H9 (cell line): ENCODE measurements around the gene USP4. TPM values are rescaled to one million over a fixed set of nuclear protein-coding genes. Genes with fewer than 3 reads are reported as not detected.
A peak's percentile ranks its signal among the peaks of the same experiment; 100 is the strongest.

Experiments
- DNase-seq: peaks from one replicate; pipeline ENCODE4 v3.0.0-alpha.2; 2017
- H2AFZ ChIP-seq: one replicate; pipeline ENCODE4 v1.6.1; 2013; ENCODE audit warnings: mild to moderate bottlenecking, low read length, control low read depth, moderate library complexity
- H2AK5ac ChIP-seq: 2 replicates; pipeline ENCODE4 v1.6.1; 2013; ENCODE audit warnings: low read length, control low read depth, mixed read lengths; ENCODE audit not compliant: insufficient read length
- H2BK120ac ChIP-seq: one replicate; pipeline ENCODE4 v1.6.1; 2013; ENCODE audit warnings: low read depth, mild to moderate bottlenecking, low read length, control low read depth, inconsistent platforms; ENCODE audit not compliant: poor library complexity, severe bottlenecking
- H2BK12ac ChIP-seq: 2 replicates; pipeline ENCODE4 v1.6.1; 2013; ENCODE audit warnings: low read length, control low read depth, mixed read lengths, low read depth; ENCODE audit not compliant: insufficient read length
- H2BK15ac ChIP-seq: 2 replicates; pipeline ENCODE4 v1.6.1; 2013; ENCODE audit warnings: low read depth, low read length, control low read depth
- H2BK20ac ChIP-seq: one replicate; pipeline ENCODE4 v1.6.1; 2013; ENCODE audit warnings: low read depth, mild to moderate bottlenecking, low read length, control low read depth, inconsistent platforms; ENCODE audit not compliant: poor library complexity, severe bottlenecking
- H2BK5ac ChIP-seq: 2 replicates; pipeline ENCODE4 v1.6.1; 2013; ENCODE audit warnings: low read length, control low read depth, mixed read lengths; ENCODE audit not compliant: insufficient read length
- H3K14ac ChIP-seq: 2 replicates; pipeline ENCODE4 v1.6.1; 2013; ENCODE audit warnings: low read length, control low read depth; ENCODE audit not compliant: insufficient read depth
- H3K18ac ChIP-seq: 2 replicates; pipeline ENCODE4 v1.6.1; 2013; ENCODE audit warnings: low read depth, mild to moderate bottlenecking, mixed read lengths, low read length, control low read depth; ENCODE audit not compliant: insufficient read length
- H3K23ac ChIP-seq: 2 replicates; pipeline ENCODE4 v1.6.1; 2013; ENCODE audit warnings: low read length, control low read depth, mixed read lengths, low read depth; ENCODE audit not compliant: insufficient read length
- H3K23me2 ChIP-seq: 2 replicates; pipeline ENCODE4 v1.6.1; 2013; ENCODE audit warnings: low read depth, mild to moderate bottlenecking, mixed read lengths, low read length, control low read depth; ENCODE audit not compliant: insufficient read length, poor library complexity, severe bottlenecking
- H3K27ac ChIP-seq: 2 replicates; pipeline ENCODE4 v1.5.1; 2013; ENCODE audit warnings: low read length, control low read depth, mixed read lengths, low read depth; ENCODE audit not compliant: insufficient read length
- H3K27me3 ChIP-seq: 2 replicates; pipeline ENCODE4 v1.6.1; 2013; ENCODE audit warnings: low read length, control low read depth, inconsistent platforms; ENCODE audit not compliant: insufficient read depth
- H3K4ac ChIP-seq: 2 replicates; pipeline ENCODE4 v1.6.1; 2013; ENCODE audit warnings: low read depth, mild to moderate bottlenecking, control low read depth, inconsistent platforms, low read length, moderate library complexity
- H3K4me1 ChIP-seq: 2 replicates; pipeline ENCODE4 v1.6.1; 2013; ENCODE audit warnings: low read length, control low read depth, inconsistent platforms; ENCODE audit not compliant: insufficient read depth
- H3K4me2 ChIP-seq: 2 replicates; pipeline ENCODE4 v1.6.1; 2013; ENCODE audit warnings: low read length, control low read depth, mixed read lengths; ENCODE audit not compliant: insufficient read length, insufficient read depth
- H3K56ac ChIP-seq: 2 replicates; pipeline ENCODE4 v1.6.1; 2013; ENCODE audit warnings: low read depth, mild to moderate bottlenecking, mixed read lengths, low read length, control low read depth; ENCODE audit not compliant: insufficient read length
- H3K79me1 ChIP-seq: 2 replicates; pipeline ENCODE4 v1.6.1; 2013; ENCODE audit warnings: low read depth, mild to moderate bottlenecking, moderate library complexity, low read length, control low read depth, inconsistent platforms; ENCODE audit not compliant: insufficient read depth, poor library complexity, severe bottlenecking
- H3K79me2 ChIP-seq: 2 replicates; pipeline ENCODE4 v1.6.1; 2013; ENCODE audit warnings: low read length, control low read depth, inconsistent platforms; ENCODE audit not compliant: insufficient read depth
- H3K9ac ChIP-seq: 2 replicates; pipeline ENCODE4 v1.6.1; 2013; ENCODE audit warnings: low read length, control low read depth, mixed read lengths; ENCODE audit not compliant: insufficient read length; ENCODE audit errors: extremely low read depth
- H3K9me3 ChIP-seq: one replicate; pipeline ENCODE4 v1.6.1; 2013; ENCODE audit warnings: low read depth, low read length, inconsistent platforms; ENCODE audit not compliant: control insufficient read depth
- H3T11ph ChIP-seq: one replicate; pipeline ENCODE4 v1.6.1; 2013; ENCODE audit warnings: mild to moderate bottlenecking, low read length, control low read depth, inconsistent platforms
- H4K20me1 ChIP-seq: one replicate; pipeline ENCODE4 v1.6.1; 2013; ENCODE audit not compliant: control insufficient read depth, insufficient read length, insufficient read depth
- H4K5ac ChIP-seq: 2 replicates; pipeline ENCODE4 v1.6.1; 2013; ENCODE audit warnings: low read depth, mild to moderate bottlenecking, mixed read lengths, low read length, control low read depth; ENCODE audit not compliant: insufficient read length
- H4K8ac ChIP-seq: replicated peaks from 2 replicates; pipeline ENCODE4 v1.6.1; 2013; ENCODE audit warnings: low read length, control low read depth, mixed read lengths, low read depth; ENCODE audit not compliant: insufficient read length
- H4K91ac ChIP-seq: 2 replicates; pipeline ENCODE4 v1.6.1; 2013; ENCODE audit warnings: low read depth, mild to moderate bottlenecking, moderate library complexity, mixed read lengths, low read length, control low read depth; ENCODE audit not compliant: insufficient read length
- H3K27ac Mint-ChIP-seq, 3 experiments: 2 replicates in 2 of 3; 3 replicates in 1 of 3; pipeline ENCODE4 v1.8.0; 2020 to 2021; ENCODE audit warnings: mixed read lengths in 3 of 3, mild to moderate bottlenecking in 1 of 3, moderate library complexity in 1 of 3
- H3K27me3 Mint-ChIP-seq: 2 replicates; pipeline ENCODE4 v1.8.0; 2021; ENCODE audit warnings: low read depth, mild to moderate bottlenecking, moderate library complexity, mixed read lengths
- H3K36me3 Mint-ChIP-seq, 3 experiments: 2 replicates in 2 of 3; 3 replicates in 1 of 3; pipeline ENCODE4 v1.8.0; 2020 to 2021; ENCODE audit warnings: low read depth in 3 of 3, mixed read lengths in 3 of 3; ENCODE audit not compliant: insufficient read depth in 1 of 3
- H3K4me1 Mint-ChIP-seq, 2 experiments: 2 replicates each; pipeline ENCODE4 v1.8.0; 2020; ENCODE audit warnings: mixed read lengths in 2 of 2
- H3K4me3 Mint-ChIP-seq, 2 experiments: 2 replicates in 1 of 2; 3 replicates in 1 of 2; pipeline ENCODE4 v1.8.0; 2020 to 2021; ENCODE audit warnings: mild to moderate bottlenecking in 2 of 2, mixed read lengths in 2 of 2, moderate library complexity in 1 of 2
- H3K9me3 Mint-ChIP-seq, 2 experiments: 2 replicates in 1 of 2; 3 replicates in 1 of 2; pipeline ENCODE4 v1.8.0; 2020; ENCODE audit warnings: mild to moderate bottlenecking in 2 of 2, mixed read lengths in 2 of 2, moderate library complexity in 1 of 2
- CTCF ChIP-seq: fragments of 200-600 bp; sonication (generic); conservative IDR thresholded peaks from 3 replicates; pipeline ENCODE4 v1.8.0; 2021; ENCODE audit warnings: antibody characterized with exemption, mild to moderate bottlenecking
- WGBS: extraction: QIAGEN DNeasy Blood & Tissue Kit; methylation state at CpG from one replicate; pipeline ENCODE4 v1.1.7; 2013; ENCODE audit warnings: missing lambda C conversion rate, low lambda C conversion rate, mixed read lengths; ENCODE audit not compliant: insufficient read length; ENCODE audit errors: extremely low coverage; 5-methylcytosine and 5-hydroxymethylcytosine counted together
- total RNA-seq: library from RNA; stranded (reverse); gene quantifications from 2 replicates; pipeline ENCODE4 v1.2.1, GENCODE V29; 2021

USP4 gene
- total RNA-seq, 1 experiment from 2014 or later, result 36.1 TPM

DNA sequence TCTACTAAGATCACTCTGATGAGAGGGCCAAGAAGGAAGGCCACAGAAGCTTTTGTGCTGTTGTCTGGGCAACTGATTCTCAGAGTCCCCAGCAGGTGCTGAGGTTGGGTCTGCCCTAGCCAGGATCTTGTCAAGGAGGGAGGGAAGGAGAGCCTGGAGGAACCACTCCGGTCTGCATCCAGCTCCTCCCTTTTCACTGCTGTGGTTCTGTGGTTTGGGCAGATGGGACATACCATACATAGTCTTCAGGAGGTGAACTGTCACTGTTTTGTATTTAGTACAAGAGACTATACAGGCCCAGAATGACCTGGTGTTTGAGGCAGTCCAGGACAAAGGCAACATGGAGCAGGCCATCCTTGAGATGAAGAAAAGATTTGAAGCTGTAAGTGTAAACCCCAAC is 84.7 kb downstream of the USP4 start:
- H3K4me2 ChIP-seq, result no peak overlapping the region
- 0 out of 7 replicates have a peak overlapping the region, but pooled peaks of 1 of the 3 experiments have one; percentile 10 for H3K27ac Mint-ChIP-seq
- H4K5ac ChIP-seq, result no peak overlapping the region
- no peak overlapping the region for H2BK5ac ChIP-seq
- H3K56ac ChIP-seq, result no peak overlapping the region
- no peaks in the 10 kb centered on the region for H3K9me3 ChIP-seq
- no peak overlapping the region for H3K14ac ChIP-seq
- no CpG with 5 or more reads among the region's 1 CpG for WGBS
- no peaks in the 10 kb centered on the region for H4K20me1 ChIP-seq
- no peaks in the 10 kb centered on the region for H3K4me1 ChIP-seq
- H3K4ac ChIP-seq, result no peak overlapping the region
- no peaks in the 10 kb centered on the region for H3K79me1 ChIP-seq
- no peak overlapping the region for H4K8ac ChIP-seq
- no peak overlapping the region for H2BK20ac ChIP-seq
- no peak overlapping the region for H3T11ph ChIP-seq
- no peak overlapping the region for H2AK5ac ChIP-seq
- H3K79me2 ChIP-seq, result no peaks in the 10 kb centered on the region
- no peaks in the 10 kb centered on the region for H3K36me3 Mint-ChIP-seq
- no peaks in the 10 kb centered on the region for H3K23me2 ChIP-seq
- H3K23ac ChIP-seq, result no peak overlapping the region
- H3K9me3 Mint-ChIP-seq, result no peaks in the 10 kb centered on the region
- no peak overlapping the region for H2BK12ac ChIP-seq
- no peaks in the 10 kb centered on the region for H3K27me3 ChIP-seq
- no peak overlapping the region for H2BK120ac ChIP-seq
- H2BK15ac ChIP-seq, result no peak overlapping the region
- no peak overlapping the region for H3K18ac ChIP-seq
- H2AFZ ChIP-seq, result no peak overlapping the region
- no peak for DNase-seq
- H3K9ac ChIP-seq, result no peak overlapping the region
- H3K4me1 Mint-ChIP-seq, result peaks cover 3 to 6% of the 10 kb centered on the region in 2 experiments
- TF ChIP-seq CTCF, result no peak
- no peak overlapping the region for H3K4me3 Mint-ChIP-seq
- no peak overlapping the region for H4K91ac ChIP-seq
- no peaks in the 10 kb centered on the region for H3K27me3 Mint-ChIP-seq
- no peak overlapping the region for H3K27ac ChIP-seq
